ENCODE measurements around the gene ASAP3. TPM values are rescaled to one million over a fixed set of nuclear protein-coding genes. Genes with fewer than 3 reads are reported as not detected.

ASAP3 gene
- total RNA-seq, 2 experiments from 2014 or later: 0.81 to 1.2 TPM

GRCh38 chr1:23448846-23449245 is 35.1 kb downstream of the ASAP3 start:
- ChIA-PET POLR2A (no interaction called here), CTCF (no interaction called here)
- Histone ChIP-seq H3K27ac (ENCODE audit: low read depth in 1 of 2, low read length in 2 of 2) (no peak overlapping the region), H3K36me3 (ENCODE audit: insufficient read depth, low read length) (no peaks in the 10 kb centered on the region), H3K9me3 (ENCODE audit: control insufficient read depth in 1 of 2, insufficient read depth in 1 of 2, low read length in 2 of 2) (no peaks in the 10 kb centered on the region), H3K4me1 (ENCODE audit: insufficient read depth, low read length) (peaks cover 18% of the 10 kb centered on the region), H3K27me3 (ENCODE audit: control insufficient read depth in 1 of 2, insufficient read depth in 2 of 2, low read length in 2 of 2) (peaks cover 0 to 3% of the 10 kb centered on the region in 2 experiments), H3K4me3 (ENCODE audit: low read length) (no peak overlapping the region)
- Mint-ChIP-seq H3K27ac (no peak overlapping the region), H3K4me3 (no peak overlapping the region), H3K27me3 (no peaks in the 10 kb centered on the region), H3K4me1 (ENCODE audit: low read depth) (peaks cover 14% of the 10 kb centered on the region), H3K9me3 (no peaks in the 10 kb centered on the region), H3K36me3 (ENCODE audit: low read depth) (no peaks in the 10 kb centered on the region)
- ATAC-seq (ENCODE audit: poor library complexity) (no peak), DNase-seq (no peak)
- intact Hi-C loops (cut with DNase I, micrococcal nuclease): no loop called here
- no peak for TF ChIP-seq CTCF (IDR thresholded peaks at IDR 0.05)

GRCh38 chr1:23446661-23447310 is 37.2 kb downstream of the ASAP3 start:
- H3K36me3 Mint-ChIP-seq (ENCODE audit: low read depth): no peaks in the 10 kb centered on the region
- ATAC-seq (ENCODE audit: poor library complexity) (no peak), DNase-seq (no peak)
- ChIA-PET POLR2A (interaction anchor here (0.6 kb wide), 1 partner anchor 555 kb away, joined by 3 read pairs; no protein-coding TSS in a partner anchor), CTCF (no interaction called here)
- Histone ChIP-seq H3K4me3 (ENCODE audit: low read length) (no peak overlapping the region), H3K36me3 (ENCODE audit: insufficient read depth, low read length) (no peaks in the 10 kb centered on the region), H3K9me3 (ENCODE audit: control insufficient read depth in 1 of 2, insufficient read depth in 1 of 2, low read length in 2 of 2) (no peaks in the 10 kb centered on the region), H3K27ac (ENCODE audit: low read depth in 1 of 2, low read length in 2 of 2) (no peak overlapping the region), H3K27me3 (ENCODE audit: control insufficient read depth in 1 of 2, insufficient read depth in 2 of 2, low read length in 2 of 2) (no peaks in the 10 kb centered on the region), H3K4me1 (ENCODE audit: insufficient read depth, low read length) (peaks cover 6% of the 10 kb centered on the region)
- intact Hi-C loops (cut with DNase I, micrococcal nuclease): no loop called here
- H3K9me3 Mint-ChIP-seq: no peaks in the 10 kb centered on the region
- no peaks in the 10 kb centered on the region for H3K27me3 Mint-ChIP-seq
- no peak overlapping the region for H3K4me3 Mint-ChIP-seq
- peaks cover 6% of the 10 kb centered on the region for H3K4me1 Mint-ChIP-seq (ENCODE audit: low read depth)
- no peak overlapping the region for H3K27ac Mint-ChIP-seq
- TF ChIP-seq CTCF (IDR thresholded peaks at IDR 0.05): no peak

- no peaks in the 10 kb centered on the region for H3K27me3 Mint-ChIP-seq
- no peak overlapping the region for H3K4me3 Mint-ChIP-seq
- Histone ChIP-seq H3K27me3 (ENCODE audit: control insufficient read depth in 1 of 2, insufficient read depth in 2 of 2, low read length in 2 of 2) (no peaks in the 10 kb centered on the region), H3K9me3 (ENCODE audit: control insufficient read depth in 1 of 2, insufficient read depth in 1 of 2, low read length in 2 of 2) (no peaks in the 10 kb centered on the region), H3K4me3 (ENCODE audit: low read length) (no peak overlapping the region), H3K36me3 (ENCODE audit: insufficient read depth, low read length) (no peaks in the 10 kb centered on the region), H3K27ac (ENCODE audit: low read depth in 1 of 2, low read length in 2 of 2) (no peak overlapping the region), H3K4me1 (ENCODE audit: insufficient read depth, low read length) (no peaks in the 10 kb centered on the region)
- no peaks in the 10 kb centered on the region for H3K36me3 Mint-ChIP-seq (ENCODE audit: low read depth)
- CTCF ChIA-PET: no interaction called here
- H3K27ac Mint-ChIP-seq: no peak overlapping the region
- POLR2A ChIA-PET: no interaction called here
- H3K9me3 Mint-ChIP-seq: no peaks in the 10 kb centered on the region
- no peak for DNase-seq
- intact Hi-C loops (cut with DNase I, micrococcal nuclease): no loop called here
- H3K4me1 Mint-ChIP-seq (ENCODE audit: low read depth): no peaks in the 10 kb centered on the region
- no peak for TF ChIP-seq CTCF (IDR thresholded peaks at IDR 0.05)
- no peak for ATAC-seq (ENCODE audit: poor library complexity)
These were observed 39.2 kb downstream of the ASAP3 start for GRCh38 chr1:23444596-23445390.

Data from CD4-positive, alpha-beta T cell (primary cell).